SK-N-MC (cell line): Measurements from ENCODE around the gene PHLDA2.
"Not testable (repeated sequence)": the region's sequence is repeated elsewhere in the genome, so short reads cannot be mapped to it uniquely, and the experiment has no call there.

ENCODE experiments used
- EZH2 ChIP-seq: fragments of 200-600 bp; sonication (generic); IDR thresholded peaks from one replicate; pipeline ENCODE4 v1.6.1; 2017; ENCODE audit warnings: antibody characterized with exemption
- POLR2AphosphoS5 ChIP-seq: IDR thresholded peaks from 2 replicates; pipeline ENCODE4 v1.6.1; 2012; ENCODE audit warnings: mild to moderate bottlenecking, low read depth, low read length, borderline replicate concordance

- not testable (repeated sequence) for TF ChIP-seq POLR2AphosphoS5, EZH2
Measured at GRCh38 chr11:2905299-2905698, 23.9 kb downstream of the PHLDA2 start.
